ENCODE measurements around the gene TMEM116. TPM values are rescaled to one million over a fixed set of nuclear protein-coding genes. Genes with fewer than 3 reads are reported as not detected.

Gene TMEM116
- polyA plus RNA-seq, 1 donor (not counting 4 experiments of a cell fraction or from before 2014, with no cell fraction given): 7.7 TPM

- dilution Hi-C loops (cut with MboI; ENCODE audit: extremely low pct_ligation_motif_present, low sequenced_read_pairs): no loop called here
- H3K79me2 ChIP-seq (ENCODE audit: control insufficient read depth, insufficient read depth, low read length): no peaks in the 10 kb centered on the region
- no peak overlapping the region for H2AFZ ChIP-seq (ENCODE audit: control insufficient read depth, low read length)
- no peak for TF ChIP-seq CTCF (optimal IDR thresholded peaks at IDR 0.05 in 1 of 3, IDR thresholded peaks at IDR 0.05 in 1 of 3, conservative IDR thresholded peaks at IDR 0.05 in 1 of 3; ENCODE audit: extremely low read depth in 1 of 3, insufficient read depth in 2 of 3, low read length in 3 of 3)
- TF ChIP-seq EZH2 (IDR thresholded peaks at IDR 0.05; ENCODE audit: low read length): no peak
- no peak overlapping the region for H3K4me3 ChIP-seq (ENCODE audit: control insufficient read depth in 2 of 3, extremely low read depth in 1 of 3, insufficient read depth in 2 of 3, low read depth in 1 of 3, low read length in 3 of 3)
- no peaks in the 10 kb centered on the region for H3K36me3 ChIP-seq (ENCODE audit: control insufficient read depth in 2 of 2, extremely low read depth in 1 of 2, insufficient read depth in 2 of 2, low read length in 2 of 2)
- H3K27ac ChIP-seq (ENCODE audit: control insufficient read depth, insufficient read depth, low read length): no peak overlapping the region
- no peak for DNase-seq (ENCODE audit: low read depth, low spot score)
- no peaks in the 10 kb centered on the region for H3K9me1 ChIP-seq (ENCODE audit: control insufficient read depth, extremely low read depth, insufficient read depth, low read length)
- no peaks in the 10 kb centered on the region for H3K27me3 ChIP-seq (ENCODE audit: control insufficient read depth, extremely low read depth, insufficient read depth, low read length)
- H3K4me2 ChIP-seq (ENCODE audit: control insufficient read depth, extremely low read depth, insufficient read depth, low read depth, low read length): no peak overlapping the region
- FAIRE-seq: no peak
- no peaks in the 10 kb centered on the region for H3K9me3 ChIP-seq (ENCODE audit: control insufficient read depth, low read depth, low read length)
- H3K4me1 ChIP-seq (ENCODE audit: control insufficient read depth, extremely low read depth, insufficient read depth, low read length): peaks cover 3% of the 10 kb centered on the region
- H3K9ac ChIP-seq (ENCODE audit: control insufficient read depth, extremely low read depth, insufficient read depth, low read length): no peak overlapping the region
- H4K20me1 ChIP-seq (ENCODE audit: control insufficient read depth, extremely low read depth, insufficient read depth, low read length): no peaks in the 10 kb centered on the region
Observed at GRCh38 chr12:111998015-111998414, 14.9 kb downstream of the TMEM116 start.

- Histone ChIP-seq H3K9me3 (ENCODE audit: control insufficient read depth, low read depth, low read length) (no peaks in the 10 kb centered on the region), H3K36me3 (ENCODE audit: control insufficient read depth in 2 of 2, extremely low read depth in 1 of 2, insufficient read depth in 2 of 2, low read length in 2 of 2) (no peaks in the 10 kb centered on the region)
- FAIRE-seq: no peak
Observed at GRCh38 chr12:111997300-111997699, 15.7 kb downstream of the TMEM116 start.

More at GRCh38 chr12:111997300-111997699, 15.7 kb downstream of the TMEM116 start:
- Histone ChIP-seq H3K79me2 (ENCODE audit: control insufficient read depth, insufficient read depth, low read length) (no peaks in the 10 kb centered on the region), H3K4me1 (ENCODE audit: control insufficient read depth, extremely low read depth, insufficient read depth, low read length) (peaks cover 3% of the 10 kb centered on the region), H2AFZ (ENCODE audit: control insufficient read depth, low read length) (no peak overlapping the region), H3K9me1 (ENCODE audit: control insufficient read depth, extremely low read depth, insufficient read depth, low read length) (no peaks in the 10 kb centered on the region), H3K4me3 (ENCODE audit: control insufficient read depth in 2 of 3, extremely low read depth in 1 of 3, insufficient read depth in 2 of 3, low read depth in 1 of 3, low read length in 3 of 3) (no peak overlapping the region), H3K9ac (ENCODE audit: control insufficient read depth, extremely low read depth, insufficient read depth, low read length) (no peak overlapping the region), H3K27me3 (ENCODE audit: control insufficient read depth, extremely low read depth, insufficient read depth, low read length) (no peaks in the 10 kb centered on the region), H4K20me1 (ENCODE audit: control insufficient read depth, extremely low read depth, insufficient read depth, low read length) (no peaks in the 10 kb centered on the region), H3K27ac (ENCODE audit: control insufficient read depth, insufficient read depth, low read length) (no peak overlapping the region), H3K4me2 (ENCODE audit: control insufficient read depth, extremely low read depth, insufficient read depth, low read depth, low read length) (no peak overlapping the region)
- dilution Hi-C loops (cut with MboI; ENCODE audit: extremely low pct_ligation_motif_present, low sequenced_read_pairs): no loop called here
- TF ChIP-seq EZH2 (IDR thresholded peaks at IDR 0.05; ENCODE audit: low read length) (no peak), CTCF (optimal IDR thresholded peaks at IDR 0.05 in 1 of 3, IDR thresholded peaks at IDR 0.05 in 1 of 3, conservative IDR thresholded peaks at IDR 0.05 in 1 of 3; ENCODE audit: extremely low read depth in 1 of 3, insufficient read depth in 2 of 3, low read length in 3 of 3) (no peak)
- no peak for DNase-seq (ENCODE audit: low read depth, low spot score)
